SK-N-SH (cell line): ENCODE results near the gene RECK. TPM values are rescaled to one million over a fixed set of nuclear protein-coding genes. Genes with fewer than 3 reads are reported as not detected.

ENCODE experiments used
- CTCF ChIA-PET: fragments of 300-600, 350-600 bp; formaldehyde crosslinking; extraction: SDS; loops from one replicate; lab custom pipeline; 2021; lab: Yijun Ruan, JAX
- POLR2A ChIA-PET: fragments of 350-600 bp; sonication (Branson Sonifier 250); formaldehyde crosslinking; extraction: SDS; loops from one replicate; lab custom pipeline; 2020; ENCODE audit warnings: antibody characterized with exemption, inconsistent platforms; lab: Yijun Ruan, JAX
- DNase-seq: peaks from one replicate; pipeline ENCODE4 v3.0.0; 2012
- H2AFZ ChIP-seq: fragments of 200-600 bp; sonication (generic); 2 replicates; pipeline ENCODE4 v1.8.1; 2016; ENCODE audit warnings: antibody characterized with exemption, mild to moderate bottlenecking, low read depth
- H3F3A ChIP-seq: fragments of 200-600 bp; sonication (generic); replicated peaks from 2 replicates; pipeline ENCODE3; 2016; ENCODE audit warnings: antibody characterized with exemption, mild to moderate bottlenecking; ENCODE audit not compliant: insufficient read depth
- H3K27ac ChIP-seq, 2 experiments: fragments of 200-500 bp in 1 of 2; fragments of 200-600 bp in 1 of 2; sonication (Bioruptor generic) in 1 of 2; sonication (generic), shearing (Covaris generic) in 1 of 2; 2 replicates each; pipeline versions ENCODE4 v1.5.1 to v1.6.1; 2014 to 2016; ENCODE audit warnings: low read depth in 2 of 2, inconsistent platforms in 1 of 2, low read length in 1 of 2, mild to moderate bottlenecking in 1 of 2, mixed read lengths in 1 of 2
- H3K27me3 ChIP-seq: fragments of 200-600 bp; sonication (generic), shearing (Covaris generic); 2 replicates; pipeline ENCODE4 v1.6.1; 2016; ENCODE audit warnings: mixed run types; ENCODE audit not compliant: insufficient read depth
- H3K36me3 ChIP-seq, 2 experiments: fragments of 200-500 bp in 1 of 2; fragments of 200-600 bp in 1 of 2; sonication (Bioruptor generic) in 1 of 2; sonication (generic) in 1 of 2; replicated peaks in 1 of 2; 2 replicates each; pipeline versions ENCODE3 to v1.5.1; 2014 to 2016; ENCODE audit warnings: low read length in 1 of 2, mild to moderate bottlenecking in 1 of 2; ENCODE audit not compliant: insufficient read depth in 2 of 2, control insufficient read depth in 1 of 2
- H3K4me1 ChIP-seq, 2 experiments: fragments of 200-500 bp in 1 of 2; fragments of 200-600 bp in 1 of 2; sonication (Bioruptor generic) in 1 of 2; sonication (generic), shearing (Covaris generic) in 1 of 2; 2 replicates each; pipeline versions ENCODE4 v1.5.1 to v1.6.1; 2014 to 2016; ENCODE audit warnings: low read depth in 1 of 2, low read length in 1 of 2, mixed run types in 1 of 2; ENCODE audit not compliant: insufficient read depth in 2 of 2, control insufficient read depth in 1 of 2
- H3K4me2 ChIP-seq: fragments of 200-600 bp; sonication (generic), shearing (Covaris generic); 2 replicates; pipeline ENCODE4 v1.6.1; 2017; ENCODE audit warnings: mixed run types
- H3K4me3 ChIP-seq, 2 experiments: fragments of 200-500 bp in 1 of 2; fragments of 200-600 bp in 1 of 2; sonication (Bioruptor generic) in 1 of 2; sonication (generic), shearing (Covaris generic) in 1 of 2; 2 replicates each; pipeline versions ENCODE4 v1.5.1 to v1.8.1; 2014 to 2016; ENCODE audit warnings: low read depth in 2 of 2, inconsistent platforms in 1 of 2, low read length in 1 of 2, mild to moderate bottlenecking in 1 of 2, mixed read lengths in 1 of 2, moderate library complexity in 1 of 2
- H3K79me2 ChIP-seq: fragments of 200-600 bp; sonication (generic); 2 replicates; pipeline ENCODE4 v1.8.1; 2017; ENCODE audit warnings: mild to moderate bottlenecking; ENCODE audit not compliant: insufficient read depth
- H3K9ac ChIP-seq: fragments of 200-600 bp; sonication (generic); 2 replicates; pipeline ENCODE4 v1.6.1; 2017; ENCODE audit warnings: mixed run types
- H3K9me2 ChIP-seq: fragments of 200-600 bp; sonication (generic); 2 replicates; pipeline ENCODE4 v1.6.1; 2017; ENCODE audit warnings: mixed run types
- H3K9me3 ChIP-seq: fragments of 200-600 bp; sonication (generic); 2 replicates; pipeline ENCODE4 v1.6.1; 2017; ENCODE audit warnings: mixed run types, mild to moderate bottlenecking, moderate library complexity
- H4K20me1 ChIP-seq: fragments of 200-600 bp; sonication (generic); 2 replicates; pipeline ENCODE4 v1.6.1; 2017; ENCODE audit warnings: mild to moderate bottlenecking, mixed run types; ENCODE audit not compliant: insufficient read depth
- CTCF ChIP-seq: fragments of 200-600 bp; sonication (generic); IDR thresholded peaks from 2 replicates; pipeline ENCODE4 v1.6.1; 2017; ENCODE audit warnings: antibody characterized with exemption, mild to moderate bottlenecking, moderate library complexity
- EP300 ChIP-seq, 2 experiments: IDR thresholded peaks; 2 replicates each; pipeline versions ENCODE4 v1.4.0 to v1.6.1; 2012; ENCODE audit warnings: borderline replicate concordance in 1 of 2, low read depth in 1 of 2, low read length in 1 of 2
- FOXJ3 ChIP-seq: sonication (generic); formaldehyde crosslinking; IDR thresholded peaks from 2 replicates; pipeline ENCODE4 v1.5.1; 2020; ENCODE audit warnings: mild to moderate bottlenecking, missing genetic modification reagents
- FOXM1 ChIP-seq: IDR thresholded peaks from 2 replicates; pipeline ENCODE4 v1.4.0; 2012; ENCODE audit warnings: low read depth, mild to moderate bottlenecking
- GABPA ChIP-seq: IDR thresholded peaks from 2 replicates; pipeline ENCODE4 v1.4.0; 2012; ENCODE audit warnings: low read depth, mild to moderate bottlenecking
- GATA2 ChIP-seq: sonication (generic); formaldehyde crosslinking; IDR thresholded peaks from 2 replicates; pipeline ENCODE4 v1.5.0; 2020; ENCODE audit warnings: mild to moderate bottlenecking, missing genetic modification reagents
- IRF3 ChIP-seq: fragments of 150-350 bp; IDR thresholded peaks from 2 replicates; pipeline ENCODE4 v1.6.1; 2016; ENCODE audit warnings: mild to moderate bottlenecking, low read depth, low read length
- MAX ChIP-seq: IDR thresholded peaks from 2 replicates; pipeline ENCODE4 v1.4.0; 2012; ENCODE audit warnings: low read depth
- MEF2A ChIP-seq: IDR thresholded peaks from 2 replicates; pipeline ENCODE4 v1.4.0; 2012; ENCODE audit warnings: low read depth, borderline replicate concordance
- NRF1 ChIP-seq: IDR thresholded peaks from 2 replicates; pipeline ENCODE4 v1.6.1; 2012; ENCODE audit warnings: low read depth, mild to moderate bottlenecking, low read length
- PBX3 ChIP-seq: IDR thresholded peaks from 2 replicates; pipeline ENCODE4; 2012
- POLR2AphosphoS5 ChIP-seq: IDR thresholded peaks from 2 replicates; pipeline ENCODE4 v1.6.1; 2012; ENCODE audit warnings: low read depth, low read length
- RAD21 ChIP-seq: IDR thresholded peaks from 2 replicates; pipeline ENCODE4 v1.6.1; 2012; ENCODE audit warnings: mild to moderate bottlenecking, low read length
- RCOR1 ChIP-seq: fragments of 150-350 bp; IDR thresholded peaks from 2 replicates; pipeline ENCODE4 v1.6.1; 2017; ENCODE audit warnings: antibody characterized with exemption, low read length
- REST ChIP-seq: IDR thresholded peaks from 2 replicates; pipeline ENCODE4 v1.6.1; 2012; ENCODE audit warnings: mild to moderate bottlenecking, low read depth, low read length, moderate library complexity
- RFX5 ChIP-seq: IDR thresholded peaks from 2 replicates; pipeline ENCODE4 v1.6.1; 2012; ENCODE audit warnings: mild to moderate bottlenecking, improper control_type of control experiment, low read length
- TAF1 ChIP-seq: IDR thresholded peaks from 2 replicates; pipeline ENCODE4 v1.6.1; 2012; ENCODE audit warnings: low read depth, mild to moderate bottlenecking, low read length, moderate library complexity, borderline replicate concordance
- TCF12 ChIP-seq: IDR thresholded peaks from 2 replicates; pipeline ENCODE4 v1.4.0; 2012
- WGBS: methylation state at CpG from one replicate; pipeline ENCODE4 v1.1.6; 2017; ENCODE audit warnings: low lambda C conversion rate; 5-methylcytosine and 5-hydroxymethylcytosine counted together
- polyA plus RNA-seq, 3 experiments: library from polyadenylated mRNA; depleted of rRNA; stranded (reverse); fragments of >200 nt; gene quantifications; 2 replicates each; pipeline ENCODE4 v1.2.3, GENCODE V29; 2012

The RECK gene
- polyA plus RNA-seq, 1 of the 3 experiments (the other 2 are of a cell fraction) = 22.8 TPM

- TF ChIP-seq CTCF = no peak
Measured at GRCh38 chr9:36118706-36119105, 82.0 kb downstream of the RECK start (continued).

- ChIA-PET CTCF (interaction anchor here (0.8 to 11.7 kb wide), 6 partner anchors 9 to 111 kb away, joined by 3 to 76 read pairs (median 3); partner anchors contain the start of gene GLIPR2), POLR2A (no interaction called here)
- Histone ChIP-seq H3K9me3 (no peaks in the 10 kb centered on the region), H2AFZ (no peak overlapping the region), H3K79me2 (no peaks in the 10 kb centered on the region), H3F3A (peaks cover 9% of the 10 kb centered on the region), H3K36me3 (peaks cover 34 to 50% of the 10 kb centered on the region in 2 experiments), H4K20me1 (no peaks in the 10 kb centered on the region), H3K4me1 (no peaks in the 10 kb centered on the region; a peak in 1 of 4 replicates), H3K4me2 (no peak overlapping the region), H3K27ac (no peak overlapping the region), H3K4me3 (no peak overlapping the region), H3K27me3 (no peaks in the 10 kb centered on the region), H3K9ac (no peak overlapping the region), H3K9me2 (no peaks in the 10 kb centered on the region)
- no peak for DNase-seq
- 94% methylated on average over 7 of the region's 7 CpGs for WGBS
- no peak for TF ChIP-seq RCOR1
- TF ChIP-seq RAD21 = no peak
- no peak for TF ChIP-seq GATA2 (CRISPR knock-in tag)
- TF ChIP-seq EP300 (IDR thresholded peaks at IDR 0.05; ENCODE audit: borderline replicate concordance in 1 of 2, low read depth in 1 of 2, low read length in 1 of 2) = no peak
- no peak for TF ChIP-seq TCF12
- no peak for TF ChIP-seq REST
- no peak for TF ChIP-seq NRF1
- TF ChIP-seq FOXJ3 (CRISPR knock-in tag) = no peak
- TF ChIP-seq IRF3 = no peak
- no peak for TF ChIP-seq POLR2AphosphoS5
- TF ChIP-seq MEF2A = no peak
- no peak for TF ChIP-seq RFX5
- TF ChIP-seq MAX = no peak
- TF ChIP-seq CTCF = no peak
- TF ChIP-seq GABPA = no peak
- TF ChIP-seq PBX3 = no peak
- TF ChIP-seq FOXM1 = no peak
- no peak for TF ChIP-seq TAF1
Measured at GRCh38 chr9:36119476-36119875, 82.8 kb downstream of the RECK start.
